Smooth muscle cell (in vitro differentiated cells): ENCODE results near the gene ANKRD24. TPM values are rescaled to one million over a fixed set of nuclear protein-coding genes. Genes with fewer than 3 reads are reported as not detected.
"Not testable (repeated sequence)": the region's sequence is repeated elsewhere in the genome, so short reads cannot be mapped to it uniquely, and the experiment has no call there.

Source experiments
- DNase-seq: peaks from one replicate; lab custom pipeline; 2025; ENCODE audit not compliant: unreplicated experiment; lab: John Stamatoyannopoulos, UW
- H2AFZ ChIP-seq: fragments of 200-600 bp; sonication (generic); 2 replicates; pipeline ENCODE4 v1.6.0; 2016; ENCODE audit warnings: antibody characterized with exemption, low read depth, mild to moderate bottlenecking
- H3F3A ChIP-seq: fragments of 200-600 bp; sonication (generic); 2 replicates; pipeline ENCODE4 v1.6.0; 2017; ENCODE audit warnings: antibody characterized with exemption, low read depth
- H3K27ac ChIP-seq: fragments of 200-600 bp; sonication (generic); 2 replicates; pipeline ENCODE4 v1.5.1; 2016; ENCODE audit warnings: low read depth, mild to moderate bottlenecking
- H3K27me3 ChIP-seq: fragments of 200-600 bp; sonication (generic); 2 replicates; pipeline ENCODE4 v1.6.1; 2016; ENCODE audit warnings: low read depth, mild to moderate bottlenecking
- H3K36me3 ChIP-seq: fragments of 200-600 bp; sonication (generic); 2 replicates; pipeline ENCODE4 v1.5.1; 2016; ENCODE audit warnings: low read depth
- H3K4me1 ChIP-seq: fragments of 200-600 bp; sonication (generic); 2 replicates; pipeline ENCODE4 v1.5.1; 2016; ENCODE audit warnings: low read depth
- H3K4me2 ChIP-seq: fragments of 200-600 bp; sonication (generic); 2 replicates; pipeline ENCODE4 v1.6.0; 2016; ENCODE audit warnings: mild to moderate bottlenecking
- H3K4me3 ChIP-seq: fragments of 200-600 bp; sonication (generic); 2 replicates; pipeline ENCODE4 v1.5.1; 2016; ENCODE audit warnings: mild to moderate bottlenecking
- H3K79me2 ChIP-seq: fragments of 200-600 bp; sonication (generic); 2 replicates; pipeline ENCODE4 v1.6.0; 2016; ENCODE audit warnings: low read depth, mild to moderate bottlenecking
- H3K9ac ChIP-seq: fragments of 200-600 bp; sonication (generic); 2 replicates; pipeline ENCODE4 v1.6.0; 2016; ENCODE audit warnings: low read depth
- H3K9me3 ChIP-seq: fragments of 200-600 bp; sonication (generic); replicated peaks from 2 replicates; pipeline ENCODE4 v1.5.1; 2016; ENCODE audit warnings: low read depth
- H4K20me1 ChIP-seq: fragments of 200-600 bp; sonication (generic); 2 replicates; pipeline ENCODE4 v1.6.0; 2016; ENCODE audit warnings: low read depth
- WGBS: methylation state at CpG from one replicate; pipeline ENCODE4 v1.1.7; 2016; ENCODE audit warnings: low lambda C conversion rate; 5-methylcytosine and 5-hydroxymethylcytosine counted together
- polyA plus RNA-seq: library from polyadenylated mRNA; unstranded; fragments of >200 nt; fragmentation: Nextera tagmentation; extraction: Ambion mirVana; gene quantifications from 2 replicates; pipeline ENCODE4 v1.2.1, GENCODE V29; 2016
- total RNA-seq: library from RNA; depleted of rRNA; stranded (reverse); fragments of >200 nt; gene quantifications from 2 replicates; pipeline ENCODE4 v1.2.3, GENCODE V29; 2014
- TF ChIP-seq, protein P1 (sequence below): fragments of 200-600 bp; sonication (generic); IDR thresholded peaks from 2 replicates; pipeline ENCODE4 v1.5.1; 2017; ENCODE audit warnings: borderline replicate concordance, mild to moderate bottlenecking, antibody characterized with exemption; ENCODE audit not compliant: insufficient read depth, poor library complexity, severe bottlenecking

Gene ANKRD24
- total and polyA plus RNA-seq, 2 experiments from 2014 or later, result 1.5 TPM; not detected in 1

- Histone ChIP-seq H4K20me1 (no peaks in the 10 kb centered on the region), H3K9me3 (no peaks in the 10 kb centered on the region), H3K4me2 (no peak overlapping the region), H3K4me1 (no peaks in the 10 kb centered on the region), H3K4me3 (no peak overlapping the region), H3K27me3 (no peaks in the 10 kb centered on the region), H3F3A (no peaks in the 10 kb centered on the region), H3K79me2 (no peaks in the 10 kb centered on the region), H3K9ac (no peak overlapping the region), H2AFZ (no peak overlapping the region), H3K27ac (no peak overlapping the region), H3K36me3 (no peaks in the 10 kb centered on the region)
- DNase-seq, result no peak
- 83% methylated on average over 9 of the region's 10 CpGs for WGBS
- TF ChIP-seq, protein P1, sequence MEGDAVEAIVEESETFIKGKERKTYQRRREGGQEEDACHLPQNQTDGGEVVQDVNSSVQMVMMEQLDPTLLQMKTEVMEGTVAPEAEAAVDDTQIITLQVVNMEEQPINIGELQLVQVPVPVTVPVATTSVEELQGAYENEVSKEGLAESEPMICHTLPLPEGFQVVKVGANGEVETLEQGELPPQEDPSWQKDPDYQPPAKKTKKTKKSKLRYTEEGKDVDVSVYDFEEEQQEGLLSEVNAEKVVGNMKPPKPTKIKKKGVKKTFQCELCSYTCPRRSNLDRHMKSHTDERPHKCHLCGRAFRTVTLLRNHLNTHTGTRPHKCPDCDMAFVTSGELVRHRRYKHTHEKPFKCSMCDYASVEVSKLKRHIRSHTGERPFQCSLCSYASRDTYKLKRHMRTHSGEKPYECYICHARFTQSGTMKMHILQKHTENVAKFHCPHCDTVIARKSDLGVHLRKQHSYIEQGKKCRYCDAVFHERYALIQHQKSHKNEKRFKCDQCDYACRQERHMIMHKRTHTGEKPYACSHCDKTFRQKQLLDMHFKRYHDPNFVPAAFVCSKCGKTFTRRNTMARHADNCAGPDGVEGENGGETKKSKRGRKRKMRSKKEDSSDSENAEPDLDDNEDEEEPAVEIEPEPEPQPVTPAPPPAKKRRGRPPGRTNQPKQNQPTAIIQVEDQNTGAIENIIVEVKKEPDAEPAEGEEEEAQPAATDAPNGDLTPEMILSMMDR, result no peak
These were observed 30.1 kb upstream of the ANKRD24 start for GRCh38 chr19:4152241-4152998.

- no peaks in the 10 kb centered on the region for H3K79me2 ChIP-seq
- TF ChIP-seq, protein P1, result no peak
- no peaks in the 10 kb centered on the region for H3K36me3 ChIP-seq
- no peak for DNase-seq
- no peak overlapping the region for H2AFZ ChIP-seq
- WGBS, result 86% methylated on average over 21 of the region's 21 CpGs
- no peaks in the 10 kb centered on the region for H3K9me3 ChIP-seq
- no peak overlapping the region for H3K4me3 ChIP-seq
- H4K20me1 ChIP-seq, result no peaks in the 10 kb centered on the region
- no peak overlapping the region for H3K9ac ChIP-seq
- H3K4me1 ChIP-seq, result no peaks in the 10 kb centered on the region
- no peak overlapping the region for H3K27ac ChIP-seq
- no peak overlapping the region for H3K4me2 ChIP-seq
- H3K27me3 ChIP-seq, result no peaks in the 10 kb centered on the region
- no peaks in the 10 kb centered on the region for H3F3A ChIP-seq
These were observed 27.7 kb upstream of the ANKRD24 start for GRCh38 chr19:4154571-4155312.

DNA sequence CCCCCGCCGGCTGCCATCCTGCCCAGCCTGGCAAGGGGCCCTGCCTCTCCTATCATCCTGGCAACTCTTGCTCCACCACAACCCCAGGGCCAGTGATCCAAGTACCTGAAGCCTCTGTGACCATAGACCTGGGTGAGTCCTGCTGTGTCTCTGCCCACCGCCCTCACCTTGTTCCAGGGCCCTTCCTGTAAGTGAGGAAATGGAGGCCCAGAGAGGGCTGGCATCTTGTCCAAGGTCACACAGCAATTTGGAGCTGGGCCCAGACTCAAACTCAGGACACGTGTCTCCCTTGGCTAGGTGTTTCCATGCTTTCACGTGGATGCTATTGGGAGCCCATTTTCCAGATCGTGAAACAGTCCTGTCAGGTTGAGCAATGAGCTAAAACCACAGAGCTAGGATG is 25.3 kb upstream of the ANKRD24 start:
- Histone ChIP-seq H3K4me1 (no peaks in the 10 kb centered on the region), H3K79me2 (no peaks in the 10 kb centered on the region), H3K9me3 (no peaks in the 10 kb centered on the region), H2AFZ (no peak overlapping the region), H3K27ac (no peak overlapping the region), H3K9ac (no peak overlapping the region), H3K4me2 (no peak overlapping the region), H3K27me3 (no peaks in the 10 kb centered on the region), H3K4me3 (no peak overlapping the region), H3K36me3 (no peaks in the 10 kb centered on the region), H3F3A (no peaks in the 10 kb centered on the region), H4K20me1 (no peaks in the 10 kb centered on the region)
- WGBS, result 82% methylated on average over 4 of the region's 6 CpGs
- TF ChIP-seq, protein P1, result no peak
- no peak for DNase-seq

- H3K4me1 ChIP-seq, H2AFZ ChIP-seq, H3K36me3 ChIP-seq, H3F3A ChIP-seq, H3K4me3 ChIP-seq, H4K20me1 ChIP-seq, H3K9ac ChIP-seq, H3K79me2 ChIP-seq, H3K27me3 ChIP-seq, DNase-seq, H3K27ac ChIP-seq, H3K4me2 ChIP-seq, H3K9me3 ChIP-seq: not testable (repeated sequence)
- WGBS, result 90% methylated on average over 8 of the region's 8 CpGs
These were observed 24.5 kb upstream of the ANKRD24 start for GRCh38 chr19:4157971-4158370.
